AG04449 (cell line): ENCODE measurements around the gene TMEM167A.

Source experiments
- CTCF ChIA-PET: fragments of 350-600 bp; formaldehyde crosslinking; extraction: SDS; loops from one replicate; lab custom pipeline; 2021; ENCODE audit warnings: antibody characterized with exemption; lab: Yijun Ruan, JAX
- POLR2A ChIA-PET: fragments of 400-600, 350-600 bp; formaldehyde crosslinking; extraction: SDS; loops from one replicate; lab custom pipeline; 2020; ENCODE audit warnings: antibody characterized with exemption, inconsistent platforms; lab: Yijun Ruan, JAX
- DNase-seq: peaks from one replicate; pipeline ENCODE4 v3.0.0-alpha.2; 2010; ENCODE audit warnings: low read depth, low spot score
- H3K4me3 ChIP-seq: 2 replicates; pipeline ENCODE4 v1.5.1; 2011; ENCODE audit warnings: low read depth, mild to moderate bottlenecking, control low read depth, low read length
- TF ChIP-seq, protein P1 (sequence below): IDR thresholded peaks from one replicate; pipeline ENCODE4 v1.5.1; 2011; ENCODE audit warnings: mild to moderate bottlenecking, moderate library complexity, low read length, control low read depth, inconsistent platforms; ENCODE audit not compliant: insufficient read depth; ENCODE audit errors: missing control alignments

TMEM167A gene

DNA sequence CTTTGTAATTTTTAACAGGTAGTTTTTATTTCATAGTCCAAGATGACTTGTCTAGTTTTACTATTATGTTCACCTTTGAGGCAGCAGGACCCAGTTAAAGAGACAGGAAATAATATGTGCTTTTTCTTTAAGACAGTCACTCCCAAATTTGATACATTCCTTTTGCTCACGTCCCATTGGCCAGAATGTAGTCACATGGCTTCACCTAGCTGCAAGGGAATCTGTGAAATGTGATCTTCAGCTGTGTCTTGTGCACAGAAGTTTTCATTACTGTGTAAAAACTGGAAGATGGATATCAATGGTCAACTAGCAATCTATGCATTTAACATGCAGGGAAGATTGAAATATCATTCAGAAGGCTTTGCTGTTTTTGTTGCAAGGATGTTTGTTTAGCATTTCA lies 41.3 kb upstream of the TMEM167A start:
- ChIA-PET POLR2A (no interaction called here), CTCF (no interaction called here)
- TF ChIP-seq, protein P1, sequence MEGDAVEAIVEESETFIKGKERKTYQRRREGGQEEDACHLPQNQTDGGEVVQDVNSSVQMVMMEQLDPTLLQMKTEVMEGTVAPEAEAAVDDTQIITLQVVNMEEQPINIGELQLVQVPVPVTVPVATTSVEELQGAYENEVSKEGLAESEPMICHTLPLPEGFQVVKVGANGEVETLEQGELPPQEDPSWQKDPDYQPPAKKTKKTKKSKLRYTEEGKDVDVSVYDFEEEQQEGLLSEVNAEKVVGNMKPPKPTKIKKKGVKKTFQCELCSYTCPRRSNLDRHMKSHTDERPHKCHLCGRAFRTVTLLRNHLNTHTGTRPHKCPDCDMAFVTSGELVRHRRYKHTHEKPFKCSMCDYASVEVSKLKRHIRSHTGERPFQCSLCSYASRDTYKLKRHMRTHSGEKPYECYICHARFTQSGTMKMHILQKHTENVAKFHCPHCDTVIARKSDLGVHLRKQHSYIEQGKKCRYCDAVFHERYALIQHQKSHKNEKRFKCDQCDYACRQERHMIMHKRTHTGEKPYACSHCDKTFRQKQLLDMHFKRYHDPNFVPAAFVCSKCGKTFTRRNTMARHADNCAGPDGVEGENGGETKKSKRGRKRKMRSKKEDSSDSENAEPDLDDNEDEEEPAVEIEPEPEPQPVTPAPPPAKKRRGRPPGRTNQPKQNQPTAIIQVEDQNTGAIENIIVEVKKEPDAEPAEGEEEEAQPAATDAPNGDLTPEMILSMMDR = no peak
- no peak for DNase-seq
- no peak overlapping the region for H3K4me3 ChIP-seq

- no peak overlapping the region for H3K4me3 ChIP-seq
- ChIA-PET CTCF (no interaction called here), POLR2A (no interaction called here)
- no peak for DNase-seq
- TF ChIP-seq, protein P1 = no peak
Measured at GRCh38 chr5:83115816-83116215, 38.6 kb upstream of the TMEM167A start.

- H3K4me3 ChIP-seq = no peak overlapping the region
- POLR2A ChIA-PET = no interaction called here
- DNase-seq = no peak
- CTCF ChIA-PET = interaction anchor here (0.7 kb wide), 1 partner anchor 314 kb away, joined by 3 read pairs; no protein-coding TSS in a partner anchor
- TF ChIP-seq, protein P1 = no peak
Measured at GRCh38 chr5:83109380-83109779, 32.2 kb upstream of the TMEM167A start.

DNA sequence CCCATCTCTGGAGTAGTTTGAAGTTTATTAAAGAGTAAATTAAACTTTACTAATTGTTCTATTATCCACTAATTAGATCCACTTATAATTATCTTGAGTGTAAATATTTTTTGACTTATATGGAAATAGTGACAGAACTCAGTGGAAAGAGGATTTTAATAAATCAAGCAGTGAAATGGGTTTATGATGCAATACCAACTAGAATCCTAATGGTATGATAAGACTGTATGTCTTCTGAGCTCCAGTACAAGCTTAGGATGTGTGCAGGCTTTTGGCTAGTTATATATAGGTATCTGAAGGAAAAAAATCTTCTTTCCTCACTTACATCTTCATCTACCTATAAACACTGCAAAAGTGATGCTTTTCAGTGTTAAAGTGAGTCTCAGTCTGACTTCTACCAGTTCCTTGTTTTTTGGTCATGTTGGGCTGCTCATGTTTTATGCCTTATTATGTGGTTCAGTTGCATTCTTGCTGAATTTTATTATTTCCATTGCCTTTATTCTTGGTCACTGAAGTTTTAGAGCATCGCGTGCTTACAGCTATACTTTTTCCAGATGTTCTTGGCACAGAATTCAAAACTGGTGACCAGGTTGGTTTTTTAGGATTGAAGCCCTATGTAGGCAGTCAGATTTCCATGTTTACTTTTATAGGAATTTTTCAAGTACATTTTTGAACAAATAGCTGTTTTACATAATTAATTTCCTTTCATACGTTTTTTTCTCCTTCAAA lies 30.7 kb upstream of the TMEM167A start:
- TF ChIP-seq, protein P1 = no peak
- no peak overlapping the region for H3K4me3 ChIP-seq
- DNase-seq = no peak
- ChIA-PET CTCF (no interaction called here), POLR2A (no interaction called here)

DNA sequence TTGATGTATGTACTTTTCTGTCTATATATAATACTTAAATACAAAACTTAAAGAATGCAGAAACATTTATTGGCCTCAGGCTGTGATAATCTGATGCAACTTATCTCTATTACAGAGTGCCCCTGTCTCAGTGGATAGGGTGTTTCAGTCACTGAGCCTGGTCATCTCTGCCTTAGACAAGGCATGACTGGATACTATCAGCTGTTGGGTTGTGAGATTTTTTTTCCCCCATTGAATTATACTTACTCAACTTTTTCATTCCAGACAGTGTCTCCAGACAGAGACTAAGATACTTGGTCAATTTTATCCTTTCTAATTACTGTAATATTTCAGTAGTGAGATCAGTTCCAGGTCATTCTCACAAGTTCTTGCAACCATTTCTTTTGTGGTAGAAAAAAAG lies 26.8 kb upstream of the TMEM167A start:
- ChIA-PET POLR2A (no interaction called here), CTCF (no interaction called here)
- DNase-seq = no peak
- TF ChIP-seq, protein P1 = no peak
- H3K4me3 ChIP-seq = no peak overlapping the region

DNA sequence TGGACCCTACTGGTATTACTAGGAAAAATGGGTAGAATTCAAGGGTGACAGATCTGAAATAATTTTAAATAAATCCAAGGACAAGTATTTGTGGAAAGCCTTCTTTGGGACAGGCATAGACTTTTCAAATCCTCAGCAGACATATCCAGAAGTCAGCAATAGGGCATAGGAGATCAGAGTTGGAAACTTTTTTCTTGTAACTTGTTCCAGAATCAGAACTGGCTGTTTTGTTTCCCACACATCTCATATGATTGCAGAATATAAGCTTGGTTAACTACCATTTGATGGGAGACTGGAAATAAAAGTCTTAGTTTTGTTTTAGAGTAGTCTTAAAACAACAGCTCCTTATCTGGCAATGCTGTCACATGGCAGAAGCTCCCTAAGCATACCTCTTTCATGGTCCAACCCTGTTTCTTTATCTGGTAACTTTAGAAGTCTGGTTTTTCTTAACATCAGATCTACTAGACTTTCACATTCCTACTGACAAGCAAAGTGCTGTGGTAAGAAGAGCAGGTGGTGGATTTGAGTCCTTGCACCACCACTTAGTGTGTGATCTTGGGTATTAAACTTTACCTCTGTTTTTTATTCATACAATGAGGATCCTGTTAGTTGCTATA lies 25.3 kb upstream of the TMEM167A start:
- ChIA-PET POLR2A (interaction anchor here (1.3 kb wide), 1 partner anchor 25 kb away, joined by 3 read pairs; the partner anchor contains the start of genes TMEM167A and XRCC4), CTCF (interaction anchor here (1.3 kb wide), 1 partner anchor 13 kb away, joined by 4 read pairs; no protein-coding TSS in a partner anchor)
- H3K4me3 ChIP-seq = no peak overlapping the region
- DNase-seq = no peak
- TF ChIP-seq, protein P1 = no peak
